GM18861 (cell line): Measurements from ENCODE around the gene MFAP5.
"Not testable (repeated sequence)": the region's sequence is repeated elsewhere in the genome, so short reads cannot be mapped to it uniquely, and the experiment has no call there.

Experiments used
- ATAC-seq: cut with Tn5 transposase; IDR thresholded peaks from one replicate; pipeline ENCODE4 v1.9.1; 2021; ENCODE audit not compliant: unreplicated experiment

Gene MFAP5

GRCh38 chr12:8635342-8636006 is 27.2 kb downstream of the MFAP5 start:
- not testable (repeated sequence) for ATAC-seq

DNA sequence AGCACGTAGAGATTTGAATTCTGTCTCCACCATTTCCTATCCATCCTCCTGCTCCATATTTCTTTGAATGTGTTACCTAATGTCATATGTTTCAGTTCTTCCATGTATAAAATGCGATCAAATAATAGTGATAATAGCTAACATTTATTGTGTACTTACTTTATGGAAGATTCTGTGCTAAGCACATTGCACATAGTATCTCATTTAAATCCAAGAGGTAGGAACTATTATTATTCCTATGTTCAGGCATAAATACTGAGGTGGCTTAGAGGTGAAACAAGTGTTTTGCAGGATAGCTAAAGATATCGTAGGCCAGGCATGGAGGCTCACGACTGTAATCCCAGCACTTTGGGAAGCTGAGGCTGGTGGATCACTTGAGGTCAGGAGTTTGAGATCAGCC is 32.5 kb downstream of the MFAP5 start:
- no peak for ATAC-seq

DNA sequence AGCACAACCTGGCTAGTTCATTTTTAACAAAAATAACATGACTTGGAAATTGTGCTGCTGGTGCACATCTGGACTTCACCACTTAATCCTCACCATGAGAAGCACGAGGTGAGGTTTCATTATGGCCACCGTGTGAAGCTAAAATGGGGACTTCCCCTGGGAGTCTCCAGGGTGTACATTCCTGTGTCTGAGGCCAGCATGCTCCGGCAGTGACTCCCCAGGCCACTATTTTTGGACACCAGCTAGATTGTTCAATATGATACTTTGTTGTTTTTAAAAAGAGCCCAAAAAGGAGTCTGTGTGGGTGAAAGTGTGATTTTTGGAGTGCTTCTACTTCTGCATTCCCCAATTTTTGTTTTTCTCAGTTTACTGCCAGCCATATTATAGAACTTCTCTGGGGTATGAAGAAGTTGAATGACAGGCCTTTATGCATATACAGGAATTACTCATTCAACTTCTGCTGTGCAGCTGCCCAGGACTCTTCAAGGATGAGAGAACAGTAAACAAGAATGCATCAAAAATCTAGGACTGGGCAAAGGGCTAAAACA is 33.1 kb downstream of the MFAP5 start:
- ATAC-seq = peak; percentile 92

DNA sequence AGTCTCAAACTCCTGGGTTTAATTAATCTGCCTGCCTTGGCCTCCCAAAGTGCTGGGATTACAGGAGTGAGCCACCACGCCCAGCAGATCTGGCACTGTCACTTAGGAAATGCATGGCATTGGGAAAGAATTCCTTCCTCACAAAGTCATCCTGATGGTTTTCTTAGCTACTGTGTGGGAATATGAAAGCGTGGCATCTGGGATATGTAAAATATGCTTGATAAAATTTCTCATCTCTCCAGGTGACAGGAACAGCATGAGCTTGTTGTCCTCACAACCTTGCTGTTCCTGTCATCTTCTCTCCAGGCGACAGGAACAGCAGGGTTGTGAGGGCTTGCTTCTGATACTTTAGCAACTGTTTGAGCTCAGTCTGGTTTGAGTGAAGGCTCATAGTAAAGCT is 33.9 kb downstream of the MFAP5 start:
- ATAC-seq = no peak

- not testable (repeated sequence) for ATAC-seq
Measured at GRCh38 chr12:8624750-8625149, 37.9 kb downstream of the MFAP5 start.

GRCh38 chr12:8622646-8623045 is 40.0 kb downstream of the MFAP5 start:
- ATAC-seq = no peak

DNA sequence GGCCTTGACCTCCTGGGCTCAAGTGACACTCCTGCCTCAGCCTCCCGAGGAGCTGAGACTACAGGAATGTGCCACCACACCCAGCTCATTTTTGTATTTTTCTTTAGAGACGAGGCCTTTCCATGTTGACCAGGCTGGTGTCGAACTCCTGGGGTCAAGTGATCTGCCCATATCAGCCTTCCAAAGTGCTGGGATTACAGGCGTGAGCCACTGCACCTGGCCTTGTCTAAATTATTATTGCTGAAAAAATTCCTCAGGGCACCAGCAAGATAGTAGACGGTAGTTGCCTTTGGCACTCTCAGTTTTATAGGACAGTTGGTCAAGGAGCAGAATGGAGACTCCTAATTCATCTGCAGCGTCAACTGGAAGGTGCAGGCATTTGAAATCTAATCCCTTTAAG is 47.4 kb downstream of the MFAP5 start:
- no peak for ATAC-seq

DNA sequence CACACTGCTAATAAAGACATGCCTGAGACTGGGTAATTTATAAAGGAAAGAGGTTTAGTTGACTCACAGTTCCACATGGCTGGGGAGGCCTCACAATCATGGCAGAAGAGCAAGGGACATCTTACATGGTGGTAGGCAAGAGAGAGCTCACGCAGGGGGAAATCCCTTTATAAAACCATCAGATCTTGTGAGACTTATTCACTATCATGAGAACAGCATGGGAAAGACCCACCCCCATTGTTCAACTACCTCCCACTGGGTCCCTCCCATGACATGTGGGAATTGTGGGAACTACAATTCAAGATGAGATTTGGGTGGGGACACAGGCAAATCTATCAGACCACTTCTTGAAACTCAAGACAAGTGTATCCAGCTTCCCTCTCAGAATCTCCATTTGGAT is 48.7 kb downstream of the MFAP5 start:
- not testable (repeated sequence) for ATAC-seq

- no peak for ATAC-seq
Measured at GRCh38 chr12:8612629-8613028, 50.0 kb downstream of the MFAP5 start, which contains the start of gene AICDA. TSS of gene AICDA (minus strand) at chr12:8612859. CDS start at chr12:8612767, 92 bp downstream.

DNA sequence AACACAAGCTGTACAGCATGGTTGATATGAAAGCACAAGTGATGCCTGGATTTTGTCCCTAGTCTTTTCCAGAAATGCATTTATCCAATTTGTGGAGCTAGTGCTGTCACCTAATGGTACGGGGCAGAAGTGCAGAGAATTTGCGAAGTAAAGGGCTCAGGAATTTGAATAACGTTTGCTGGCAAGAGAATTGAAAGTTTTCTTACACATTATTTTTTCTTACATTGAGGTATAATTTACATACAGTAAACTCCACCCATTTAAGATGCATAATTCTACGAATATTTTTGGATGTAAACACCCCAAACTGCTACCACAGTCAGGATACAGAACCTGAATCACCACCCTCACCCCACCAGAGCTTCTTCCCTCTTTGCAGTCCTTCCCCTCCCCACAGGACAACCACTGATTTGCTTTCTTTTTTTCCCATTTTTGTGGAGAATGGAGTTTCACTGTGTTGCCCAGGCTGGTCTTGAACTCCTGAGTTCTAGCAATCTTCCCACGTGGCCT is 53.5 kb downstream of the MFAP5 start:
- no peak for ATAC-seq

DNA sequence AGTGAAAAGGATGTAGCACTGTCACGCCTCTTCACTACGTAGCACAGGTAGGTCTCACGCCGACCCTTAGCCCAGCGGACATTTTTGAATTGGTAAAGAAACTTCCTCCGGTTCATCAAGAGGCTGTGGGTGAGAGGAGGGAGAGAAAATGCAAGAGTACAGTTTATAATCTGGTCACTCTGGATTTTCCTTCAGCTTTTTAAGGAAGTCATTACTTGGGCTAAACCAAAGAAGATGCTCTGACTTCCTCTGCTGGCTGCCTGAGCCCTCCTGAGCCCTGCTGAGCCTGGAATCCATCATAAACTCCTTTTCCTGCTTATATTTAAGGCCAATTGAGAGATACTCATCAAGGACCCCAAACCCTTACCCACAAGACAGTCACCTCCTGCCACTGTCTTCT is 55.7 kb downstream of the MFAP5 start:
- no peak for ATAC-seq

DNA sequence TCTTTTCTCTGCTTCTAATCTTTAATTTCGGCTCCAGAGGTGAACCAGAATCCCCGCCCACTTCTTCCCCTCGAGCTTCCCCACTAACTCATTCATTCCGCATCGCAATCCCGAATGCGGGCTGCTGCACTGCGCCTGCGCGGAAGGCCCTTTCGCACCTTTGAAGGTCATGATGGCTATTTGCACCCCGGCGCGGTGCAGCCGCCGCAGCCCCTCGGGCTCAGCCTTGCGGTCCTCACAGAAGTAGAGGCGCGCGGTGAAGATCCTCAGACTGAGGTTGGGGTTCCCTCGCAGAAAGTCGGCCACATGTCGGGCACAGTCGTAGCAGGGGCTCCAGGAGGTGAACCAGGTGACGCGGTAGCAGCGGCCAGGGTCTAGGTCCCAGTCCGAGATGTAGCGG is 57.6 kb downstream of the MFAP5 start:
- no peak for ATAC-seq

DNA sequence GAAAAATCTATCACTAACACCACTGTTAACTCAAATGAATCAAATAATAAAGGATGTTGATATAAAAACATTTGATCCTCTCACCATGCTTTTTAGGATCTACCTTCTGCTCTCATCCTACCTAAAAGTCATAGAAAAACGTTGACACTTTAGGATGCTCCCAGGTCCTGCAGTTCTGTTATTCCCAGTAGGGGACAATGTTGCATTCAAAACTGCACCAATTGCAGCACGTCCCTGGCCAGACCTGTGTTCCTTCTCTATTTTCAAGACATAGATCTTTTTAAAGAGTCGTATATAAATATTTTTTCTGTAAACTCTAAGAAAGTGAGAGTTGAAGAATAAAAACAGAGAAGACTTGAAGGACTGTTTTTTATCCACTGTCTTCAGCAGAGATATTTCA is 58.8 kb downstream of the MFAP5 start:
- no peak for ATAC-seq

- no peak for ATAC-seq
Measured at GRCh38 chr12:8603286-8603685, 59.3 kb downstream of the MFAP5 start.

DNA sequence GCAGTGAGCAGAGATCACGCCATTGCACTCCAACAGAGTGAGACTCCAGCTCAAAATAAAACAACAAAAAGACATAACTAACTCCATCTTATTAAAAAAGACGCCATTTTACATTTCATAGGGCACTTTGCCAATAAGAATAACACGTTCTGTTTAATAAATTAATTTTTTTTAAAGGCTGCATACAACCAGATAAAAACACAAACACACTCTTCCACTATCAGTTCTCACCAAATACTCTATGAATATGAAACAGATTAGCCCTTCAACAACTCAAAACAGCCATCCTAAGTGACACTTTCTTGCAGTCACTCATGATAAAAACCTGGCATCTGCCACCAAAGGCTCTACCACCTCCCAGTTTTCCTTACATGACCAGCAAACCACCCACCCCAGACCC is 66.1 kb downstream of the MFAP5 start:
- ATAC-seq = no peak
